H1 (cell line): Measurements from ENCODE around the gene MUS81. TPM values are rescaled to one million over a fixed set of nuclear protein-coding genes. Genes with fewer than 3 reads are reported as not detected.

ENCODE experiments used
- CHD7 ChIP-seq: fragments of 300-600 bp; sonication (generic); IDR thresholded peaks from 2 replicates; pipeline ENCODE4 v1.7.1; 2012; ENCODE audit warnings: low read length, moderate library complexity, mild to moderate bottlenecking, inconsistent platforms; ENCODE audit not compliant: insufficient replicate concordance
- CTCF ChIP-seq, 3 experiments: IDR thresholded peaks; 1 replicate in 2 of 3; 2 replicates in 1 of 3; pipeline versions ENCODE4 v1.5.1 to v1.6.1; 2011; ENCODE audit warnings: low read length in 3 of 3, mild to moderate bottlenecking in 3 of 3, inconsistent platforms in 2 of 3, low read depth in 1 of 3, moderate library complexity in 1 of 3; ENCODE audit not compliant: insufficient read depth in 1 of 3; ENCODE audit errors: control extremely low read depth in 1 of 3
- RFX5 ChIP-seq: IDR thresholded peaks from 2 replicates; pipeline ENCODE4 v1.6.1; 2011; ENCODE audit warnings: low read depth, low read length, improper control_type of control experiment, borderline replicate concordance
- YY1 ChIP-seq: IDR thresholded peaks from 2 replicates; pipeline ENCODE4 v1.6.1; 2011; ENCODE audit warnings: low read depth, mild to moderate bottlenecking, low read length
- polyA plus RNA-seq, 7 experiments: library from polyadenylated mRNA; depleted of rRNA in 3 of 7; stranded (reverse) in 5 of 7; unstranded in 2 of 7; fragments of >200 nt in 5 of 7; fragments of 200-250 nt in 2 of 7; gene quantifications; 1 replicate in 5 of 7; 2 replicates in 1 of 7; 4 replicates in 1 of 7; pipeline versions ENCODE4 v1.2.1 to v1.2.3, GENCODE V29; 2011 to 2013; ENCODE audit warnings: missing spikeins in 2 of 7, mixed read lengths in 2 of 7
- total RNA-seq: library from RNA; stranded (reverse); fragmentation: NEBNext Ultra II Directional; extraction: Animal tissue kit (Norgen Biotek cat#: 25700); gene quantifications from 2 replicates; pipeline ENCODE4 v1.2.1, GENCODE V29; 2021
- TF ChIP-seq, protein P1 (sequence below): IDR thresholded peaks from 2 replicates; pipeline ENCODE4 v1.6.1; 2012; ENCODE audit warnings: low read length, inconsistent platforms

The MUS81 gene
- total and polyA plus RNA-seq, 2 of the 8 experiments (the other 6 are each of a cell fraction or from before 2014, with no cell fraction given) = 30.2 to 31.5 TPM

DNA sequence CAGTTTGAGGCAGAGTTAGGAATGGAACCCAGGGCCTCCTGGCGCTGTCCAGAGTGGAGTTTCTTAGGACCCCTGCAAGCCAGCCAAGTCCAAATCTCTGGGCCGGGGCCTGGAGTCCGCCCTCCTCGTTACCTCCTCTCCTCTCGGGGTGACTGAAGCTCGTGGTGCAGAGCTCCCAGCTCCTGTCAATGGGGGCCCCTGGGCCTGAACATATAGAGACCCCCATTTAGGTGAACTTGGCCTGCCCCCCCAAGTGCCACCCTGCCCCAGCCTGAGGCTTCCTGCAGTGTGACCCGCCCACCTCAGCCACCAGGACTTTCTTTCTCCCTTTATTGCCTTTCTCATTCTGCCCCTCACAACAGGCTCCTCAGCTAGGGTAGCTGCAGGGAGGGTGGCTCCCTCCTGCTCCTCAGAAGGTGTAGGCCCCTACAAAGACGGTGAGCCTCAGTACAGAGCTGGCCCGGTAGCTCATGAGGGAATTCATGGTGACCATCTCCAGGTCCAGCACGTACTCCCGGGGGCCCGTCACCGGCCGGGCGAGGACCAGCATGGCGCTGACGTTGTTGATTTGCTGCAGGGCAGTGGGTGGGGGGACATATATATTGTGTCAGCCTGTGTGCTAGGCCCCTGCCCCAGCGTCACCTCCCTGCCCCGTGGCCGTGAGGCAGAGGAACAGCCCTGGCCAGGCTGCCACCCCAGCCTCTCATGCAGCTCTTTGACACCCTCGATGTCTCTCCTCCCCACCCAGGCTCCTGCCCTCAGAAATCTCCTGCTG, 6.5 kb downstream of the MUS81 start (continued):
- TF ChIP-seq, protein P1, sequence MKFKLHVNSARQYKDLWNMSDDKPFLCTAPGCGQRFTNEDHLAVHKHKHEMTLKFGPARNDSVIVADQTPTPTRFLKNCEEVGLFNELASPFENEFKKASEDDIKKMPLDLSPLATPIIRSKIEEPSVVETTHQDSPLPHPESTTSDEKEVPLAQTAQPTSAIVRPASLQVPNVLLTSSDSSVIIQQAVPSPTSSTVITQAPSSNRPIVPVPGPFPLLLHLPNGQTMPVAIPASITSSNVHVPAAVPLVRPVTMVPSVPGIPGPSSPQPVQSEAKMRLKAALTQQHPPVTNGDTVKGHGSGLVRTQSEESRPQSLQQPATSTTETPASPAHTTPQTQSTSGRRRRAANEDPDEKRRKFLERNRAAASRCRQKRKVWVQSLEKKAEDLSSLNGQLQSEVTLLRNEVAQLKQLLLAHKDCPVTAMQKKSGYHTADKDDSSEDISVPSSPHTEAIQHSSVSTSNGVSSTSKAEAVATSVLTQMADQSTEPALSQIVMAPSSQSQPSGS = no peak
- no peak for TF ChIP-seq YY1
- no peak for TF ChIP-seq CHD7
- no peak for TF ChIP-seq RFX5
- TF ChIP-seq CTCF (IDR thresholded peaks at IDR 0.05; ENCODE audit: control extremely low read depth in 1 of 3, insufficient read depth in 1 of 3, low read depth in 1 of 3, low read length in 3 of 3) = no peak
